Measurements from ENCODE around the gene NMT1.

- TF ChIP-seq SUZ12 (IDR thresholded peaks at IDR 0.05; ENCODE audit: extremely low read depth, insufficient read depth, insufficient read length) (no peak), YY1 (IDR thresholded peaks at IDR 0.05; ENCODE audit: insufficient read depth, insufficient read length) (no peak)
Measured at GRCh38 chr17:45147581-45148182, 86.6 kb downstream of the NMT1 start.

All from NT2/D1 (cell line).